OCI-LY7 (cell line): ENCODE results near the gene GRIK2. TPM values are rescaled to one million over a fixed set of nuclear protein-coding genes. Genes with fewer than 3 reads are reported as not detected.

Source experiments
- BruUV-seq: library from RNA; stranded (reverse); fragments of 400-500 nt; replicated peaks from 2 replicates; lab custom pipeline; 2021; lab: Mats Ljungman, UMichigan
- CTCF ChIA-PET: fragments of 300-600 bp; sonication (Branson Sonifier 250); formaldehyde crosslinking; loops from one replicate; lab custom pipeline; 2022; ENCODE audit warnings: antibody characterized with exemption; ENCODE audit not compliant: unreplicated experiment; lab: Charles Lee
- POLR2A ChIA-PET: fragments of 300-600 bp; sonication (Branson Sonifier 250); formaldehyde crosslinking; loops from one replicate; lab custom pipeline; 2022; ENCODE audit warnings: antibody characterized with exemption; lab: Charles Lee
- DNase-seq: peaks from one replicate; pipeline ENCODE4 v3.0.0-alpha.2; 2015; ENCODE audit warnings: low spot score
- H2AFZ ChIP-seq: fragments of 200-600 bp; sonication (generic), shearing (Covaris generic); 2 replicates; pipeline ENCODE4 v1.6.1; 2014; ENCODE audit warnings: mild to moderate bottlenecking, antibody characterized with exemption, low read length, moderate library complexity
- H3K27ac ChIP-seq: fragments of 200-600 bp; sonication (generic); 2 replicates; pipeline ENCODE4 v1.5.1; 2014; ENCODE audit warnings: mixed run types, low read depth, mild to moderate bottlenecking, moderate library complexity, low read length, inconsistent platforms; ENCODE audit not compliant: poor library complexity, severe bottlenecking
- H3K36me3 ChIP-seq: fragments of 200-600 bp; sonication (generic); 2 replicates; pipeline ENCODE4 v1.6.1; 2014; ENCODE audit warnings: mild to moderate bottlenecking, antibody characterized with exemption, low read length, moderate library complexity, mixed read lengths; ENCODE audit not compliant: insufficient read depth
- H3K4me1 ChIP-seq: fragments of 200-600 bp; sonication (generic); 2 replicates; pipeline ENCODE4 v1.5.1; 2014; ENCODE audit warnings: mild to moderate bottlenecking, low read length; ENCODE audit not compliant: insufficient read depth, poor library complexity, severe bottlenecking
- H3K4me2 ChIP-seq: fragments of 200-600 bp; sonication (generic); 2 replicates; pipeline ENCODE4 v1.6.1; 2014; ENCODE audit warnings: mild to moderate bottlenecking, low read length
- H3K4me3 ChIP-seq: fragments of 200-600 bp; sonication (generic); 2 replicates; pipeline ENCODE4 v1.5.1; 2014; ENCODE audit warnings: mild to moderate bottlenecking, low read depth, low read length; ENCODE audit not compliant: poor library complexity, severe bottlenecking
- H3K79me2 ChIP-seq: fragments of 200-600 bp; sonication (generic); 2 replicates; pipeline ENCODE4 v1.6.1; 2016; ENCODE audit warnings: low read depth, mild to moderate bottlenecking, low read length, moderate library complexity, mixed read lengths; ENCODE audit not compliant: insufficient read depth
- H3K9me2 ChIP-seq: fragments of 200-600 bp; sonication (generic); 2 replicates; pipeline ENCODE4 v1.6.1; 2016; ENCODE audit warnings: mild to moderate bottlenecking, low read length, mixed read lengths; ENCODE audit not compliant: insufficient read depth
- H3K9me3 ChIP-seq: fragments of 200-600 bp; sonication (generic); 2 replicates; pipeline ENCODE4 v1.6.1; 2014; ENCODE audit warnings: mild to moderate bottlenecking, mixed run types, low read length, mixed read lengths
- H4K20me1 ChIP-seq: fragments of 200-600 bp; sonication (generic); 2 replicates; pipeline ENCODE4 v1.6.1; 2014; ENCODE audit warnings: mild to moderate bottlenecking, antibody characterized with exemption, low read length, moderate library complexity, mixed read lengths; ENCODE audit not compliant: insufficient read depth
- EZH2phosphoT487 ChIP-seq: fragments of 200-600 bp; sonication (generic); IDR thresholded peaks from 2 replicates; pipeline ENCODE4 v1.6.1; 2018; ENCODE audit warnings: low read depth, borderline replicate concordance, mild to moderate bottlenecking, mixed run types, antibody characterized with exemption, low read length, moderate library complexity, mixed read lengths
- intact Hi-C: fragments of 100-400 bp; cut with micrococcal nuclease; formaldehyde crosslinking; loops from one replicate; pipeline ENCODE4 v1.10.0; 2022; ENCODE audit not compliant: unreplicated experiment
- total RNA-seq, 2 experiments: library from RNA; depleted of rRNA in 1 of 2; stranded (reverse); fragments of >200 nt in 1 of 2; shearing (Covaris generic) in 1 of 2; gene quantifications; 2 replicates each; pipeline ENCODE4 v1.2.3, GENCODE V29; 2014 to 2022
- TF ChIP-seq, protein P1 (sequence below): fragments of 200-600 bp; sonication (generic); conservative IDR thresholded peaks from 2 replicates; pipeline ENCODE4 v1.5.1; 2014; ENCODE audit warnings: mild to moderate bottlenecking, antibody characterized with exemption, low read length, moderate library complexity, mixed read lengths

The GRIK2 gene
- total RNA-seq, 2 experiments from 2014 or later, result not detected

GRCh38 chr6:101433141-101433540 is 39.6 kb downstream of the GRIK2 start:
- Histone ChIP-seq H3K4me2 (no peak overlapping the region), H3K4me3 (no peak overlapping the region), H3K9me3 (no peaks in the 10 kb centered on the region), H3K79me2 (no peaks in the 10 kb centered on the region), H4K20me1 (no peaks in the 10 kb centered on the region), H2AFZ (no peak overlapping the region), H3K27ac (no peak overlapping the region), H3K4me1 (no peaks in the 10 kb centered on the region), H3K36me3 (no peaks in the 10 kb centered on the region), H3K9me2 (no peaks in the 10 kb centered on the region)
- TF ChIP-seq EZH2phosphoT487, result no peak
- TF ChIP-seq, protein P1, sequence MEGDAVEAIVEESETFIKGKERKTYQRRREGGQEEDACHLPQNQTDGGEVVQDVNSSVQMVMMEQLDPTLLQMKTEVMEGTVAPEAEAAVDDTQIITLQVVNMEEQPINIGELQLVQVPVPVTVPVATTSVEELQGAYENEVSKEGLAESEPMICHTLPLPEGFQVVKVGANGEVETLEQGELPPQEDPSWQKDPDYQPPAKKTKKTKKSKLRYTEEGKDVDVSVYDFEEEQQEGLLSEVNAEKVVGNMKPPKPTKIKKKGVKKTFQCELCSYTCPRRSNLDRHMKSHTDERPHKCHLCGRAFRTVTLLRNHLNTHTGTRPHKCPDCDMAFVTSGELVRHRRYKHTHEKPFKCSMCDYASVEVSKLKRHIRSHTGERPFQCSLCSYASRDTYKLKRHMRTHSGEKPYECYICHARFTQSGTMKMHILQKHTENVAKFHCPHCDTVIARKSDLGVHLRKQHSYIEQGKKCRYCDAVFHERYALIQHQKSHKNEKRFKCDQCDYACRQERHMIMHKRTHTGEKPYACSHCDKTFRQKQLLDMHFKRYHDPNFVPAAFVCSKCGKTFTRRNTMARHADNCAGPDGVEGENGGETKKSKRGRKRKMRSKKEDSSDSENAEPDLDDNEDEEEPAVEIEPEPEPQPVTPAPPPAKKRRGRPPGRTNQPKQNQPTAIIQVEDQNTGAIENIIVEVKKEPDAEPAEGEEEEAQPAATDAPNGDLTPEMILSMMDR, result no peak
- ChIA-PET CTCF (no interaction called here), POLR2A (interaction anchor here (1.0 kb wide), 1 partner anchor 73 kb away, joined by 3 read pairs; no protein-coding TSS in a partner anchor)
- no TSS peak for BruUV-seq
- intact Hi-C loops, result no loop called here
- no peak for DNase-seq

GRCh38 chr6:101434601-101435000 is 41.1 kb downstream of the GRIK2 start:
- CTCF ChIA-PET, result no interaction called here
- no peaks in the 10 kb centered on the region for H3K79me2 ChIP-seq
- H3K4me1 ChIP-seq, result no peaks in the 10 kb centered on the region

GRCh38 chr6:101435038-101435437 is 41.5 kb downstream of the GRIK2 start:
- TF ChIP-seq, protein P1, result no peak
- TF ChIP-seq EZH2phosphoT487, result no peak
- no peaks in the 10 kb centered on the region for H3K9me3 ChIP-seq
- ChIA-PET CTCF (no interaction called here), POLR2A (no interaction called here)
- H3K27ac ChIP-seq, result no peak overlapping the region
- H3K4me1 ChIP-seq, result no peaks in the 10 kb centered on the region
- intact Hi-C loops, result no loop called here
- no TSS peak for BruUV-seq
- no peaks in the 10 kb centered on the region for H3K79me2 ChIP-seq
- no peaks in the 10 kb centered on the region for H3K9me2 ChIP-seq
- H3K4me3 ChIP-seq, result no peak overlapping the region
- H4K20me1 ChIP-seq, result no peaks in the 10 kb centered on the region
- no peak for DNase-seq
- H3K4me2 ChIP-seq, result no peak overlapping the region
- no peaks in the 10 kb centered on the region for H3K36me3 ChIP-seq
- no peak overlapping the region for H2AFZ ChIP-seq

More at GRCh38 chr6:101434601-101435000, 41.1 kb downstream of the GRIK2 start:
- Histone ChIP-seq H3K4me3 (no peak overlapping the region), H3K36me3 (no peaks in the 10 kb centered on the region), H3K4me2 (no peak overlapping the region), H3K9me3 (no peaks in the 10 kb centered on the region), H3K27ac (no peak overlapping the region), H2AFZ (no peak overlapping the region), H4K20me1 (no peaks in the 10 kb centered on the region), H3K9me2 (no peaks in the 10 kb centered on the region)
- POLR2A ChIA-PET, result no interaction called here
- BruUV-seq, result no TSS peak
- TF ChIP-seq EZH2phosphoT487, result no peak
- TF ChIP-seq, protein P1, result no peak
- intact Hi-C loops, result no loop called here
- no peak for DNase-seq
